Middle frontal gyrus (tissue), 1 donor: ENCODE results near the gene HCN2.
A peak's percentile ranks its signal among the peaks of the same experiment; 100 is the strongest.
"Not testable (repeated sequence)": the region's sequence is repeated elsewhere in the genome, so short reads cannot be mapped to it uniquely, and the experiment has no call there.

ENCODE experiments used
- DNase-seq: peaks from one replicate; pipeline ENCODE4 v3.0.0-alpha.2; 2015; ENCODE audit warnings: low spot score; ENCODE audit errors: extremely low spot score

Gene HCN2

DNA sequence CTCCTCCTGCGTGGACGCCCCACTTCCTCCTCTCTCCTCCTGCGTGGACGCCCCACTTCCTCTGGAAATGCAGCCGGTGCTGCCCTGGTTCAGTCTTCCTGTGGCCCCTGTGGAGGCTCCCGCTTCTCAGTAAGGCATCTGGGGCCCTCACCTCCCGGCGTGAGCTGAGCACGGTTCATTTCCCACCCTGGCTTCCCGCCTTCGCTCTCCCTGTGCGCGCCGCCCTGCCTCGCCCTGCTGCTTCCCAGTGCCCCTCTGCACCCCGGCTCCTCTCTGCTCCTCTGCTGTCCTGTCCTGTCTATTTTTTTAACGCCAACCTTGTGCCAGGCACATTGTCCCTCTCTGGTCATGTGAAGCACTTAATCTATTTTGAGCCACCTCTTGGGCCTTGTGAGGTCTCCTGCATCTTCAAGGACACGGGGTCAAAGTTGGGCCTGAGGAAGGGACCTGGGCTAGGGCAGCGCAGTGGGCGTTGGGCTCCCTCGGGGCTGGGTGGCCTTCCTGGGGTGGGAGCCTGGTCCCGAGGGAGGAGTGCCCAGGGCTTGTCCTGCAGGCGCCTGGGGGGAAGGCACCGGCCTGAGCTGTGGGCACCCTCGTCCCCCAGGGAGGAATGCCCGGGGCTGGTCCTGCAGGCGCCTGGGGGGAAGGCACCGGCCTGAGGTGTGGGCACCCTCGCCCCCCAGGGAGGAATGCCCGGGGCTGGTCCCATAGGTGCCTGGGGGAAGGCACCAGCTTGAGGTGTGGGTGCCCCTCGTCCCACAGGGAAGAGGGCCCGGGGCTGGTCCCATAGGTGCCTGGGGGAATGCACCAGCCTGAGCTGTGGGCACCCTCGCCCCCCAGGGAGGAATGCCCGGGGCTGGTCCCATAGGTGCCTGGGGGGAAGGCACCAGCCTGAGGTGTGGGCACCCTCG, 13.0 kb downstream of the HCN2 start:
- DNase-seq = no peak

DNA sequence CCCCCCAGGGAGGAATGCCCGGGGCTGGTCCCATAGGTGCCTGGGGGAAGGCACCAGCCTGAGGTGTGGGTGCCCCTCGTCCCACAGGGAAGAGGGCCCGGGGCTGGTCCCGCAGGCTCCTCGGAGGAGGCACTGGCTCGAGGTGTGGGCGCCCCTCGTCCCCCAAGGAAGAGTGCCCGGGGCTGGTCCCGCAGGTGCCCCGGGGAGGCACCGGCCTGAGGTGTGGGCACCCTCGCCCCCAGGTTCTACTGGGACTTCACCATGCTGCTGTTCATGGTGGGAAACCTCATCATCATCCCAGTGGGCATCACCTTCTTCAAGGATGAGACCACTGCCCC, 13.6 kb downstream of the HCN2 start:
- DNase-seq = not testable (repeated sequence)

DNA sequence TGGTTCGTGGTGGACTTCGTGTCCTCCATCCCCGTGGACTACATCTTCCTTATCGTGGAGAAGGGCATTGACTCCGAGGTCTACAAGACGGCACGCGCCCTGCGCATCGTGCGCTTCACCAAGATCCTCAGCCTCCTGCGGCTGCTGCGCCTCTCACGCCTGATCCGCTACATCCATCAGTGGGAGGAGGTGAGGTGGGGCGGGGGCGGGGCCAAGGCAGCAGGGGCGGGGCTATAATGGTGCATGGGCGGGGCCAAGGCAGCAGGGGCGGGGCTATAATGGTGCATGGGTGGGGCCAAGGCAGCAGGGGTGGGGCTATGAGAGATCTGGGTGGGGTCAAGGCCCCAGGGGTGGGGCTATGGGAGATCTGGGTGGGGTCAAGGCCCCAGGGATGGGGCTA, 14.1 kb downstream of the HCN2 start:
- not testable (repeated sequence) for DNase-seq

DNA sequence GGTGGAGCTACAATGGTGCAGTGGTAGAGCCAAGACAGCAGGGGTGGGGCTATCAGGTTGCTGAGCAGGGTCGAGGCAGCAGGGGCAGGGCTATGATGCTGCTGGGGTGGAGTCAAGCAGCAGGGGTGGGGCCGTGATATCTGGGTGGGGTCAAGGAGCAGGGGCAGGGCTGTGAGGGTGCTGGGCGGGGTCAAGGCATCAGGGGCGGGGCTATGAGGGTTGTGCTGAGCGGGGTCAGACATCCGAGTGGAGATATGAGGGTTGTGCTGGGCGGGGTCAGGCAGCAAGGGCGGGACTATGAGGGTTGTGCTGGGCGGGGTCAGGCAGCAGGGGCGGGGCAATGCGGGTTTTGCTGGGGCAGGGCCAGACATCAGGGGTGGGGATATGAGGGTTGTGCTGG, 14.7 kb downstream of the HCN2 start:
- DNase-seq = no peak

DNA sequence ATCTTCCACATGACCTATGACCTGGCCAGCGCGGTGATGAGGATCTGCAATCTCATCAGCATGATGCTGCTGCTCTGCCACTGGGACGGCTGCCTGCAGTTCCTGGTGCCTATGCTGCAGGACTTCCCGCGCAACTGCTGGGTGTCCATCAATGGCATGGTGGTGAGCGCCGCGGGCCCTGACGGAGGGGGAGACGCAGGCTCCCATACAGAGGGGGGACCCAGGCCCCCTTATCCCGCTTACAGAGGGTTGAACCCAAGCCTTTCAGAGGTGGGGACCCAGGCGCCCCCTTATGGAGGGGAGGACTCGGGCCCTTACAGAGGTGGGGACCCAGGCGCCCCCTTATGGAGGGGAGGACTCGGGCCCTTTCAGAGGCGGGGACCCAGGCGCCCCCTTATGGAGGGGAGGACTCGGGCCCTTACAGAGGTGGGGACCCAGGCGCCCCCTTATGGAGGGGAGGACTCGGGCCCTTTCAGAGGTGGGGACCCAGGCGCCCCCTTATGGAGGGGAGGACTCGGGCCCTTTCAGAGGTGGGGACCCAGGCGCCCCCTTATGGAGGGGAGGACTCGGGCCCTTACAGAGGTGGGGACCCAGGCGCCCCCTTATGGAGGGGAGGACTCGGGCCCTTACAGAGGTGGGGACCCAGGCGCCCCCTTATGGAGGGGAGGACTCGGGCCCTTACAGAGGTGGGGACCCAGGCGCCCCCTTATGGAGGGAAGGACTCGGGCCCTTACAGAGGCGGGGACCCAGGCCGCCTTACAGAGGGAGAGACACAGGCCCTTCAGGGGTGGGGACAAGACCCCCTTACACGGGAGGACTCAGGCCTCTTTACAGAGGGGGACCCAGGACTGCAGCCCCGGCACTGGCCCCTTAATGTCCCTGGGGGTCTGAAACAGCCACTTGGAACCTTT, 15.6 kb downstream of the HCN2 start:
- not testable (repeated sequence) for DNase-seq

DNA sequence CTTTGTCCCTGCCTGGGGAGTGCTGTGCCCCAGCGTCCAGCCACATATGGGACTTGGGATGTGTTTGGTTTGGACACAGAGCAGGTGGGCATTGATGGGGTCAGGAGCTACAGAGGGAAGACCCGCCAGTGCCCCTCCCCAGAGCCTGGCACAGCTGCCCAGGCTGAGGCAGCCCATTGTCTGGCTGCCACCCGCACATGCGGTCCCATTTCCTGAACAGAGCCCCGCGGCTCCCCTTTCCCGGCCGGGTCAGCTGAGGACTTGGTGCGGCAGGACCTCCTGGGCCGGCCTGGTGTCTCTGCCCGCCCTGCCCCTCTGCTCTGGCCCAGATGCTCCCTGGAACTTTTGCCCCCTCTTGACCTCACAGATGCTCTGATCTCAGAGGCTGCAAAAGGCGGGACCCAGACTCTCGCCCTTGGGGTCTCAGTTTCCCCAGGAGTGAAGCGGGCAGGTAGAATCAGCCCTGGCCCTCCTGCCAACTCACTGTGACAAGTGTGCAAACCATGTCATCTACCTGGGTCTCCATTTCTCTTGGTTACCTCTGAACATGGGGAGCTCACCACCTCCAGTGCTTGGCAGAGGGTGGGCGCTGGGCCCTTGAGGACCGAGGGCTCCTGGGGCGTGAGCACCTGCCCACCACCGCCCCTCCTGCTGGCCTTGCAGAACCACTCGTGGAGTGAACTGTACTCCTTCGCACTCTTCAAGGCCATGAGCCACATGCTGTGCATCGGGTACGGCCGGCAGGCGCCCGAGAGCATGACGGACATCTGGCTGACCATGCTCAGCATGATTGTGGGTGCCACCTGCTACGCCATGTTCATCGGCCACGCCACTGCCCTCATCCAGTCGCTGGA, 17.8 kb downstream of the HCN2 start:
- DNase-seq = no peak

DNA sequence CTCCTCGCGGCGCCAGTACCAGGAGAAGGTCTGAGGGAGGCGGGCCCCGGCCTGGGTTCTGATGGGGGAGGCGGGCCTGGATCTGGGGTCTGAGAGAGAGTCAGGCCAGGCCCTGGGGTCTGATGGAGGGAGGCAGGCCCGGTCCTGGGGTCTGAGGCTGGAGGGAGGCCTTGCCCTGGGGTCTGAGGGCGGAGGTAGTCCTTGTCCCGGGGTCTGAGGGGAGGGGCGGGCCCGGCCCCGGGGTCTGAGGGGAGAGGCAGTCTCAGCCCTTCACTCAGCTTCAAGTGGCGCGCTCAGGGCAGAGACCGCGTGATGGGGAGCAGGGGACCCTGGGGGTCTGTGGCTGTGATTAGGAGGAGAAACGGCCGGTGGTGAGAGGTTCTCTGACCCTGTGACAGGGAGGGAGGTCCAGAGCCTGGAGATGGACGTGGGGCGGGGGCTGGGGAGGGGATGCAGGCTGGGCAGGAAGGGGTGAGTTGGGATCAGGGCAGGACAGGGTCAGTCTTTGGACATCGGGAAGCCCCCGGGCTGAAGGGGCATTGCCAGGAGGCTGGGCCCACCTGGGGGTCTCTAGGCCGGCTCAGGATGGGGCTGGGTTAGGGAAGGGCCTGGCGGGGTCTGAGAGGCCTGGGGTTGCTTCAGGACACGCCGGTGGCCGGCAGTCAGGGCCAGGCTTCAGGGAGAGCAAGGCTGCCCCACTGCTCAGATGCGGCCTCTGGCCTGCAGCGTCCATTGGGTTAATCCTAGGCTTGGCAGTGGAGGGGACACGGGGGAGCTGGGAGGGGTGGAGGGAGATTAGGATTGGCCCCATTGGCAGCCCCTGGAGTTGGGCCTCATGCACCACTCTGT, 18.7 kb downstream of the HCN2 start:
- no peak for DNase-seq

DNA sequence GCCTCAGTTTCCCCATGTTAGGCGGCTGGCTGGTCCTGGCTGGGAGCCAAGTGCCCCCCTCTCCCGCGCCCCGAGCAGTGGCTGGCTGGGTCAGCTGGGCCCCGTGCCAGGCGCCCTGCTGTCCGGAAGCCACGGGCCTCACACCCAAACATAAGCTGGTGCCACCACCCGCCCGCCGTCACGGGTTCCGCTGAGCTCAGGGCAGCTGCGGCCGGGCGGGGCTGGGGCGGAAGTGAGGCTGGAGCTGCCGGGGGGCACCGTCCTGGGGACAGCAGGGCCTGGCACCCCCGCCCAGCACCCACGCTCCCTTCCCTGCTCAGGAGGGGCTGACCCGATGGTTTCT, 19.3 kb downstream of the HCN2 start:
- peak; percentile 69 for DNase-seq

DNA sequence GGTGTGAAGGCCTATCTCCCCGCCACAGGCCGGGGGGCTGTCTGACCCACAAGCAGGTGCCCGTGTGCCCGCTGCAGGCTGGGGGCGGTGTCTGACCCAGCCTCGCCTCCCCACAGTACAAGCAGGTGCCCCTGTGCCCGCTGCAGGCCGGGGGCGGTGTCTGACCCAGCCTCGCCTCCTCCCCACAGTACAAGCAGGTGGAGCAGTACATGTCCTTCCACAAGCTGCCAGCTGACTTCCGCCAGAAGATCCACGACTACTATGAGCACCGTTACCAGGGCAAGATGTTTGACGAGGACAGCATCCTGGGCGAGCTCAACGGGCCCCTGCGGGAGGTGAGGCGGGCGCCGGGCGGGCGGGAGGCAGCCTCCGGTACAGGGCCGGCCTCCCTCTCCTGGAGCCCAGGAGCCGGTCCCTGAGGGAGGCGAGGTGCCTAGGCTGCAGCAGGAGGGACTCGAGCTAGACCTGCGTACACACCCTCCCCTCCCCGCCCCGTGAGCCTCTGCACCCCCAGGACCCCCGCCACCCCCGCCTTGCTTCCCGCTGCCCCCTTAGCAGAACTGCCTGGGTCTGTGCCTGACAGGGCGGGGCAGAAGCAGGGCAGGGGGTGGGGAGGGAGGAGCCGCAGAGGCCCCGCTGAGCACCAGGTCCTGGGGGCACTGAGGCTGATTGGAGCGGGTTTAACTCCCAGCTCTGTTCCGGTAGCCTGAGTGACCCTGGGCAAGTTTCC, 20.6 kb downstream of the HCN2 start:
- DNase-seq = no peak

DNA sequence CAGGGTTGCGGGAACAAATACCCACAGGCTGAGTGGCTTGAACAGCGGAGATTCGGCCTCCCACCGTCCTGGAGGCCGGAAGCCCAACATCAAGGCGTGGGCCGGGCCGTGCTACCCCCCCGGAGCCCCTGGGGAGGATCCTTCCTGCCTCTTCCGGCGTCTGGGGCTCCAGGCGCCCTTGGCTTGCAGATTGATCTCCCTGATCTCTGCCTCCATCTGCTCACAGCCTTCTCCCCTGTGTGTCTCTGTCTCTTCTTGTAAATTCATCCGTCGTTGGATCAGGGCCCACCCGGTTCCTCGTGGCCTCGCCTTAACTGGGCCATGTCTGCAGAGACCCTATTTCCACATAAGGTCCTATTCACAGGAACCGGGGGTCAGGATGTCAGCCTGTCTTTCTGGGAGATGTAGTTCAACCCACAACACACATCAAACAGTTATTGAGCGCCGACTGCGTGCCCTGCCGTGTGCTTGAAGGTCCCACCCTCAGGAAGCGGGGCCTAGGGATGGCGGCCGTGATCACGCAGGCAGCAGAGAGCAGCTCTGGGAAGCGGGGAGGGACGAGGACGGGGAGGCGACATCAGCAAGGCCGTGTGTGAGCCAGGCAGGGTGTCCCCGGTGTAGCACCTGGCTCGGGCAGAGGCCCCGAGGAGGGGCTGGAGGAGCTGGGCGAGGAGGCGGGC, 21.3 kb downstream of the HCN2 start:
- DNase-seq = no peak

DNA sequence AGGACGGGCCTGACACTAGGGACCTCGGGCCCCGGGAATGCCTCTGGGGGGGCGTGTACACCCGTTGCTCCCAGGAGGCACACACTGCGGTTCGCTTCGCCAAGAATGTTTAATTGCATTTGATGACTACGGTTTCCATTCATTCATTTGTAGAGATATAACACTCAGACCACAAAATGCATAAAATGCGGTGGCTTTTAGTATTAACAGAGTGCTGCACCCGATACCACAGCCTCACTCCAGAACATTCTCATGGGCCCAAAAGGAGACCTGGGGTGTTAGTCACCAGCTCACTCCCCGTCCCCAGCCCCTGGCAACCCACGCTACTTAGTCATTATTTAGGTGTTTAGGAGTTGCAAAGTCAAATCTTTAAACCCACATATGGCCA, 21.8 kb downstream of the HCN2 start:
- DNase-seq = no peak

DNA sequence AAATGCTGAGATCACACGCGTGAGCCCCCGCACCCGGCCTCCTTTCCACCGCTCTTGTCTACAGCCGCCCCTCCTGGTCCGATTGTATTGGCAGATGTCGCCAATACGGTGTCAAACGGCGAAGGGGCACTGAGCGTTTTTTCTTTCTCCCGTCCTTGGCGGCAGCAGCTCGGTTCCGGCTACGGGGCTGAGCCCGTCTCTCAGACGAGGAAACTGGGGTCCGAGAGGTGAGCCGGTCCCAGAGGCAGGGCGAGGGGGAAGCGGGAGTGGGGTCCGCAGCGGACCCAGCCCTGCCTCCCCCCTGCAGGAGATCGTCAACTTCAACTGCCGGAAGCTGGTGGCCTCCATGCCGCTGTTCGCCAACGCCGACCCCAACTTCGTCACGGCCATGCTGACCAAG, 23.3 kb downstream of the HCN2 start:
- DNase-seq = no peak

DNA sequence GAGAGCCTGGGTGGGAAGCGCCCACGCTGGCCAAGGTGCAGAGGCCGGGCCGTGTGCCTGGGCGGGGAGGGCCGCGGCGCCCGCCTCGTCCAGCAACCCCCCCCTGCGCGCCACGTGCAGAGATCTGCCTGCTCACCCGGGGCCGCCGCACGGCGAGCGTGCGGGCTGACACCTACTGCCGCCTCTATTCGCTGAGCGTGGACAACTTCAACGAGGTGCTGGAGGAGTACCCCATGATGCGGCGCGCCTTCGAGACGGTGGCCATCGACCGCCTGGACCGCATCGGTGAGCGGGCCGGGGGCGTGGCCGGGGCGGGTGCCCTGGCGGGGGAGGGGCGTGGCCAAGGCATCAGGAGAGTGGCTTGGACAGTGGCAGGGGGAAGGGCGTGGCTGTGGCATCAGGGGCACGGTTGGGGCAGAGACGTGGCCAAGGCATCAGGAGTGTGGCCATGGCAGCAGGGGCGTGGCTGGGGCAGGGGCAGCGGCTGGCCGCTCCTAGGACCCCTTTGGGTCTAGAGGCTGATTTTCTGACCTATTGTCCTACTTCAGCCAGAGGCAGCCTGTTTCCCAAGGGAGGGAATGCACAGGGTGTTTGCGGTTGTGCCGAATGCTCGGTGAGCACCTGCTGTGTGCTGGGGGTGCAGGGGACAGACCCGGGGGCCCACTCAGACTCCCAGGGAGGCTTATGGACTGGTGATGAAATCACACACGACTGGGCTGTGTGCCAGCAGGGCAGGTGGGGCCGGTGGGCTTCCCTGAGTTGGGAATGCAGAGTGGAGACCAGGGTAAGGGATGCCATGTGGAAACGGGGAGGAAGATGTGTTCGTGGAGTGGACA, 24.3 kb downstream of the HCN2 start:
- no peak for DNase-seq

DNA sequence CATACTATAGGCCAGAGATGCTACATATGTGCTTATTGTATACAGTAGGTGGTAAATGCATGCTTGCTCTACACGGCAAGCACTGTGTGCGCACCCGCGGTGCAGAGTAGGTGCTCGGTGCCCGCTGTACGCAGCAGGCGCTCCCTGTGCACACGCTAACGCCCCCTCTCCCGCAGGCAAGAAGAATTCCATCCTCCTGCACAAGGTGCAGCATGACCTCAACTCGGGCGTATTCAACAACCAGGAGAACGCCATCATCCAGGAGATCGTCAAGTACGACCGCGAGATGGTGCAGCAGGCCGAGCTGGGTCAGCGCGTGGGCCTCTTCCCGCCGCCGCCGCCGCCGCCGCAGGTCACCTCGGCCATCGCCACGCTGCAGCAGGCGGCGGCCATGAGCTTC, 25.9 kb downstream of the HCN2 start:
- no peak for DNase-seq

DNA sequence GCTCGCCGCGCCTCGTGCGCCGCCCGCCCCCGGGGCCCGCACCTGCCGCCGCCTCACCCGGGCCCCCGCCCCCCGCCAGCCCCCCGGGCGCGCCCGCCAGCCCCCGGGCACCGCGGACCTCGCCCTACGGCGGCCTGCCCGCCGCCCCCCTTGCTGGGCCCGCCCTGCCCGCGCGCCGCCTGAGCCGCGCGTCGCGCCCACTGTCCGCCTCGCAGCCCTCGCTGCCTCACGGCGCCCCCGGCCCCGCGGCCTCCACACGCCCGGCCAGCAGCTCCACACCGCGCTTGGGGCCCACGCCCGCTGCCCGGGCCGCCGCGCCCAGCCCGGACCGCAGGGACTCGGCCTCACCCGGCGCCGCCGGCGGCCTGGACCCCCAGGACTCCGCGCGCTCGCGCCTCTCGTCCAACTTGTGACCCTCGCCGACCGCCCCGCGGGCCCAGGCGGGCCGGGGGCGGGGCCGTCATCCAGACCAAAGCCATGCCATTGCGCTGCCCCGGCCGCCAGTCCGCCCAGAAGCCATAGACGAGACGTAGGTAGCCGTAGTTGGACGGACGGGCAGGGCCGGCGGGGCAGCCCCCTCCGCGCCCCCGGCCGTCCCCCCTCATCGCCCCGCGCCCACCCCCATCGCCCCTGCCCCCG, 26.5 kb downstream of the HCN2 start:
- DNase-seq = no peak

DNA sequence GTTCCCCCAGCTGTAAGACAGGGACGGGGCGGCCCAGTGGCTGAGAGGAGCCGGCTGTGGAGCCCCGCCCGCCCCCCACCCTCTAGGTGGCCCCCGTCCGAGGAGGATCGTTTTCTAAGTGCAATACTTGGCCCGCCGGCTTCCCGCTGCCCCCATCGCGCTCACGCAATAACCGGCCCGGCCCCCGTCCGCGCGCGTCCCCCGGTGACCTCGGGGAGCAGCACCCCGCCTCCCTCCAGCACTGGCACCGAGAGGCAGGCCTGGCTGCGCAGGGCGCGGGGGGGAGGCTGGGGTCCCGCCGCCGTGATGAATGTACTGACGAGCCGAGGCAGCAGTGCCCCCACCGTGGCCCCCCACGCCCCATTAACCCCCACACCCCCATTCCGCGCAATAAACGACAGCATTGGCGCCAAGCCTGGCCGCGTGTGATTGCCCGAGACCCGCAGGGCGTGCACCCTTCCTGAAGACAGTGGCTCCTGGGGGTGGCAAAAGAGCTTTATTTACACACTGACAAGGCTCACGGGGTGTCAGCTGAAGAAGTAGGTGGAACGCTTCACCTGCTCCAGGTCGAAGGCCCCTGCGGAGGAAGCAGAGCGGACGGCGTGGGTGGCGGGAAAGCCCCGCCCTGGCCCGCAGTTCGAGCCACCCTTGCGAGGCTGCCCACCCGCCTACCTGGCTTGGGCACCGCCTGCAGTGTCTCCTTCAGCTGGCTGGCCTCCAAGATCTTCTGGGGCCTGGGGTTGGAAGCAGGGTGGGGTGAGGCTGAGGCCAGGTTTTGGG, 27.3 kb downstream of the HCN2 start:
- no peak for DNase-seq

DNA sequence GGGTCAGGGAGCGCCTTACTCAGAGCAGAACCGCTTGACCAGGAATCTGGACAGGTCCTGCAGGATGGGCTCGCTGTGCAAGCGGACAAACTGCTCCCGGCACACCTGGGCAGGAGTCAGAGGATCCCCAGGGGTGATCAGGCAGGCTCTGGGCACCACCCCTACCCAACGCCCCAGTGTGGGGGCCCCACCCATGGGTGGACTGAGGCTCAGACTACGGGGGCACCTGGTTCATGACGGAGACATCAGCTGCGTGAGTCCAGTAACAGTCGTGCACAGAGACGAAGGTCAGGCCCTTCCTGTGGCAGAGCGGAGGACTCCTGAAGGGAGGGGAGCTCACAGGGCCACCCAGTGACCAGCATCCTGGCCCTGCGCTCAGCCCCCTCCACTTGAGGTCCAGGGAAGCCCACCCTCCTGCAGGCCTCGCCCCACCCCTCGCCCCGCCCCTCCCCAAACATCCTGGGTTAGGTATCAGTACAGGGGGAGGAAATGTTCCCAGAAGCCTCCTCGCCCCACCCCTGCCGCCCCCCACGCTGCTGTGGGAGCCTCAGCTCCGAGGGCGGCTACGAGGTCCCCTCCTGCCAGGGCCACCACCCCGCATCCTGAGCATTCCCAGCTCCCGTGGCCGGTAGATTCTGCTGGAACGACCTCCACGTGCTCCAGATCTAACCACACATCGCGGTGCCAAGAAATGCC, 28.0 kb downstream of the HCN2 start:
- DNase-seq = no peak
